GM19025 (cell line): Measurements from ENCODE around the gene NLN.
A peak's percentile ranks its signal among the peaks of the same experiment; 100 is the strongest.
"Not testable (repeated sequence)": the region's sequence is repeated elsewhere in the genome, so short reads cannot be mapped to it uniquely, and the experiment has no call there.

Experiments used
- ATAC-seq: cut with Tn5 transposase; IDR thresholded peaks from one replicate; pipeline ENCODE4 v1.9.1; 2021; ENCODE audit warnings: mild to moderate bottlenecking, low read depth, moderate library complexity; ENCODE audit not compliant: unreplicated experiment

NLN gene

GRCh38 chr5:65805089-65805488 lies 83.1 kb downstream of the NLN start:
- no peak for ATAC-seq

GRCh38 chr5:65807494-65807893 lies 85.5 kb downstream of the NLN start:
- not testable (repeated sequence) for ATAC-seq

- ATAC-seq = no peak
These were observed 86.3 kb downstream of the NLN start for GRCh38 chr5:65808251-65808741.

- ATAC-seq = no peak
These were observed 86.8 kb downstream of the NLN start for GRCh38 chr5:65808818-65809217.

GRCh38 chr5:65809817-65810531 lies 88.0 kb downstream of the NLN start:
- no peak for ATAC-seq

- no peak for ATAC-seq
These were observed 89.0 kb downstream of the NLN start for GRCh38 chr5:65811004-65811403.

GRCh38 chr5:65811885-65812284 lies 89.9 kb downstream of the NLN start:
- no peak for ATAC-seq

- ATAC-seq = no peak
These were observed 90.6 kb downstream of the NLN start for GRCh38 chr5:65812648-65813047.

GRCh38 chr5:65813174-65813573 lies 91.2 kb downstream of the NLN start:
- no peak for ATAC-seq

GRCh38 chr5:65815161-65815560 lies 93.2 kb downstream of the NLN start:
- no peak for ATAC-seq

GRCh38 chr5:65816729-65817128 lies 94.7 kb downstream of the NLN start:
- ATAC-seq = no peak

GRCh38 chr5:65817931-65818330 lies 95.9 kb downstream of the NLN start:
- ATAC-seq = no peak

- ATAC-seq = no peak
These were observed 96.6 kb downstream of the NLN start for GRCh38 chr5:65818592-65818991.

GRCh38 chr5:65819215-65819904 lies 97.4 kb downstream of the NLN start:
- no peak for ATAC-seq

- ATAC-seq = no peak
These were observed 97.9 kb downstream of the NLN start for GRCh38 chr5:65819905-65820240.

- ATAC-seq = no peak
These were observed 98.4 kb downstream of the NLN start for GRCh38 chr5:65820373-65820772.

GRCh38 chr5:65821966-65822365 lies 100.0 kb downstream of the NLN start:
- no peak for ATAC-seq

- ATAC-seq = no peak
These were observed 100.7 kb downstream of the NLN start for GRCh38 chr5:65822710-65823109.

GRCh38 chr5:65823204-65823603 lies 101.2 kb downstream of the NLN start:
- ATAC-seq = no peak

GRCh38 chr5:65823845-65824445 lies 101.9 kb downstream of the NLN start:
- ATAC-seq = no peak

GRCh38 chr5:65825408-65826328 lies 103.7 kb downstream of the NLN start:
- peak; percentile 50 for ATAC-seq
